GM10266 (cell line): ENCODE measurements around the gene A4GALT.

Experiments
- DNase-seq: peaks from one replicate; pipeline ENCODE4 v3.0.0; 2012; ENCODE audit errors: extremely low spot score
- TF ChIP-seq, protein P1 (sequence below): IDR thresholded peaks from 2 replicates; pipeline ENCODE4 v1.5.1; 2012; ENCODE audit warnings: mild to moderate bottlenecking, low read depth; ENCODE audit not compliant: control insufficient read depth, insufficient read depth; ENCODE audit errors: missing control alignments

The A4GALT gene

DNA sequence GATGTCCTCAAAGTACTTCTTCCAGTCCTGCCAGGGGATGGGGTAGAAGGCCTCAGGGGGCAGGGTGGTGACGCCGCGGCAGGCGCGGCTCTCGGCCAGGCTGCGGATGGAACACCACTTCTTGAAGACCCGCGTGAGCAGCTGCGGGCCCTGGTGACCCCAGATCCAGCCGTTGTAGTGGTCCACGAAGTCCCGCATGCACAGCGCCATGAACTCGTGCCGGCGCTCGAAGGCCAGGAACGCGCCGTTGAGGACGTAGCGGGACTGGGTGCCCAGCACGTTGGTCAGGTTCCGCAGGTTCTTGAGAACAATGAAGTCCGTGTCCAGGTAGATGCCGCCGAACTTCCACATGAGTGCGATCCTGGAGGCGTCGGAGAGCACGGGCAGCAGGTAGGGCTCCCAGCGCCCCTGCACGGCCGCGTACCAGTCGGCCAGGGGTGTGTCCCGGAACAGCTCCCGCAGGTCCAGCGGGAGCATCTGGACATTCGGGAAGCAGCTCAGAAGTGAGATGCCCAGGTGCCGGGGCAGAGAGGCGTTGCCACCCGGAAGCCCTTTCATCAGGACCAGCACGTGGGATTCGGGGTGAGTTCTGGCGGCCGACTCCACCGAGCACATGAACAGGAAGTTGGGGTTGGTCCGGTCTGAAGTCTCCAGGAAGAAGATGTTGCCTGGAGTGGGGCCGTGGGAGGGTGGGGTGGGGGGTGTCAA lies 27.5 kb downstream of the A4GALT start:
- DNase-seq, result no peak
- TF ChIP-seq, protein P1, sequence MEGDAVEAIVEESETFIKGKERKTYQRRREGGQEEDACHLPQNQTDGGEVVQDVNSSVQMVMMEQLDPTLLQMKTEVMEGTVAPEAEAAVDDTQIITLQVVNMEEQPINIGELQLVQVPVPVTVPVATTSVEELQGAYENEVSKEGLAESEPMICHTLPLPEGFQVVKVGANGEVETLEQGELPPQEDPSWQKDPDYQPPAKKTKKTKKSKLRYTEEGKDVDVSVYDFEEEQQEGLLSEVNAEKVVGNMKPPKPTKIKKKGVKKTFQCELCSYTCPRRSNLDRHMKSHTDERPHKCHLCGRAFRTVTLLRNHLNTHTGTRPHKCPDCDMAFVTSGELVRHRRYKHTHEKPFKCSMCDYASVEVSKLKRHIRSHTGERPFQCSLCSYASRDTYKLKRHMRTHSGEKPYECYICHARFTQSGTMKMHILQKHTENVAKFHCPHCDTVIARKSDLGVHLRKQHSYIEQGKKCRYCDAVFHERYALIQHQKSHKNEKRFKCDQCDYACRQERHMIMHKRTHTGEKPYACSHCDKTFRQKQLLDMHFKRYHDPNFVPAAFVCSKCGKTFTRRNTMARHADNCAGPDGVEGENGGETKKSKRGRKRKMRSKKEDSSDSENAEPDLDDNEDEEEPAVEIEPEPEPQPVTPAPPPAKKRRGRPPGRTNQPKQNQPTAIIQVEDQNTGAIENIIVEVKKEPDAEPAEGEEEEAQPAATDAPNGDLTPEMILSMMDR, result no peak

DNA sequence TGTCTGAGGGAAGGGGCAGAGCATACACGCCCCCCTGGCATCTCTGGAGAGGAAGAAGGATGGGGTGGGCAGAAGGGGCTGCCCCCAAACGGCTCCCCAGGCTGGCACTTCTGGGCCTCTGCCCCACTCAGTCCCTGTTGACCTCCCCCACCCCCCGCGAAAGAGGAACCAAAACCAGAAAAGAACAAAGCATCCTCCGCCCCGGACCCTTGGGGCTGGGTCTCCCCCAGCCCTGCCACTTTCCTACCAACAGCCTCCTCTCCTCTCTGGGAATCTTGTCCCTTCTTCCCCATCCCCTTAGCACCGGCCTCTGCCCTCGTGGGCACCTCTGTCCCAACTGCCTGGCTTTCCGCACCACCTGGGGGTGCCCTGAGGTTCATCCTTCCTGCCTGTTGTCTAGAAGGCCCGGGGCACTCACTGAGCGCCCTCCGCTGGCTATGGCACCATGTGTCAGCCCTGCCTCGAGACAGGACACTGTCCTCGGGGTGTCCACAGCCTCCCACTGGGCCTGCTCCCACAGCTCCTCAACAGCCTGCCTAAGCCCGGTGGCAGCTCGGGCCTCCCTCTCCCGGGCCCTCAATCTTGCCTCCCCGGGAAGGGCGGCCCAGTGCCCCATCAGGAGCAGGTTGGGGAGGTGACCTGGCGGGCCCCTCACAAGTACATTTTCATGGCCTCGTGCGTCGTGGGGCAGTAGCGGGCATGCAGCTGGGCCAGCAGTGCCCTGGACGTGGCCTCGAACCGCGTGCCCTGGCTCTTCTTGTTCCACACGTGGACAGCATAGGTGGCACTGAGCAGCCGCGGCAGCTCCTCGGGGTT lies 28.2 kb downstream of the A4GALT start:
- TF ChIP-seq, protein P1, result peak; percentile 35
- DNase-seq, result peak; percentile 63

DNA sequence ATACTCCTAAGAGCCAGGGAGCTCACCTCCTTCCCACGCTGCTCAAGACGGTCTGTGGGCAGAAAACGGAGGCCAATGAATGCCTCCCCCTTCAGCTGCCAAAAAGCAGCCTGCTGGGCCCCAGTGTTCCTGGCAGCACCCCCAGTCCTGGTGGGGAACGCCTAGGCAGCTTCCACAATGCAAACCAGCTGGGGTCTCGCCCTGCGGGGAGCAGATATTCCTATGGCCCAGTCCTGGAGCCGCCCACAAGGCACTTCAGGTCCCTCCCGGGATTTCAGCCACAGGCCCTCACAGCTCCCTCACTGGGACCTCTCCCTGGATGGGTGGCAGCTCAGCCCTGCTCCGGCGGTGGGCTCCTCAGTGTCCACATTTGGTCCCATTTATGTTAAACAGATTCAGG lies 29.2 kb downstream of the A4GALT start:
- no peak for DNase-seq
- TF ChIP-seq, protein P1, result no peak

DNA sequence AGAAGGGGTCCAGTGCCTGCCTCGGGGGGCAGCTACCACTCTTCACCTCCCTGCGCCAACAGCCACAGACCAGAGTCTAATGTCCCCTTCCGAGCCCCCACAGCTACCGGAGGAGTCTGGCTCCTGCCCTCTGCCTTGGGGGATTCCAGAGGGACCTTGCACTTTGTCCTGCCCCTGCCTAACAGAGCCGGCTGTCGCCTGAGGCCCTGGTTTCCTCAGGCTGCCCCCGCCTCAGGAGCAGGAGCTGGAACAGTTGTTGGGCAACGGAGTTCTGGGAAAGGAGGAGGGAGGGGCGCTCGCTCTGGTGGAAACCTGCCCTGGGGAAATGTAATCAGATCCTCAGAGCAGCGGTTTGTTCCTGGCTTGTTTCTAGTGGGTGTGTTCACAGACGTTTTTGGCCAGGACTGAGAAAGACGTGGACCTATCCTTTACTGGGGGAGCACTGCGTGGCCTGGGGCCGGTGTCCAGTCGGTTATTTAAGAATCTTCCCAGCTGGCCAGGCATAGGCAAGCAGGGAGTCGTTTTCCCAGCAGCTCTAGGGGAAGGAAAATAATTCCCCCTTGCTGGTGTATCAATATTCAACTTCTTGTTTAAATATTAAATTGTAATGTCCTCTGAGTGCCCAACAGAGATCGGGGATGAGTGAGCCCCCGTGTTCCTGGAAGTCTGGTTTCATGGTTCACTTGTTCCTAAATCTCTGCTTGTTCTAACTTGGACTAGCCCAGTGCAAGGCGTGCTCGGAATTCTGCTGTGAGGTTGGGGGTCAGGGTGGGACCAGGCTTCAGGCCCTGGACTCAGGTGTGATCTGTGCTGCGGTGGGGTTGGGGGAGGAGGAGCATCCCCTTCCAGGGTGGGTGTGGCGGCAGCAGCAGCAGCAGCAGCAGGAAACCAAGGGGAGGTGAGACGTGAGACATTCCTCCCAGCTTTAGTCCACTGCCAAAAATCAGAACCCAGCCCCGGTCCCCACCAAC lies 32.1 kb downstream of the A4GALT start:
- TF ChIP-seq, protein P1, result no peak
- no peak for DNase-seq

DNA sequence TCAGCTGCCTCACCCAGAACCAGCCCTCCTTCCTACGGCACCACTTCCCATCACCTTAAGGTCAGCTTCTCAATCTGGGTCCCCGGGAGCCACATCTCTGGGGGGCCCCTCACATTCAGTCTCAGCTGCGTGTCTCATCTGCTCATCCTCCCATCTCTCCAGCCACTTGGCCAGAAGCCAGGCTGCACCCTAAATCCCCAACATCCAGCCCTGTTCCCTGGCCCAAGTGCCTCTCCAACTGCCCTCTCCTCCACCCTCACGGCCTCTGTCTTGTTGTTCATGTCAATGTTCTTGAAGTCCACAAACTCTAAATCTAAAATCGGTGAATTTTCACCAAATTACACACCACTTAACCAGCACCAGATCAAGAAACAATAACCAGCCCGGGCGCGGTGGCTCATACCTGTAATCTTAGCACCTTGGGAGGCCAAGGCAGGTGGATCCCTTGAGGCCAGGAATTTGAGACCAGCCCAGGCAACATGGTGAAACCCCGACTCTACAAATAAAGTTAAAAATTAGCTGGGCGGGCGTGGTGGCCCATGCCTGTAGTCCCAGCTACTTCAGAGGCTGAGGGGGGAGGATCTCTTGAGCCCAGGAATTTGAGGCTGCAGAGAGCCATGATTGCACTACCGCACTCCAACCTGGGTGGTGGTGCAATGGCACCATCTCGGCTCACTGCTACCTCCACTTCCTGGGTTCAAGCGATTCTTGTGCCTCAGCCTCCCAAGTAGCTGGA lies 33.7 kb downstream of the A4GALT start:
- TF ChIP-seq, protein P1, result no peak
- DNase-seq, result no peak

DNA sequence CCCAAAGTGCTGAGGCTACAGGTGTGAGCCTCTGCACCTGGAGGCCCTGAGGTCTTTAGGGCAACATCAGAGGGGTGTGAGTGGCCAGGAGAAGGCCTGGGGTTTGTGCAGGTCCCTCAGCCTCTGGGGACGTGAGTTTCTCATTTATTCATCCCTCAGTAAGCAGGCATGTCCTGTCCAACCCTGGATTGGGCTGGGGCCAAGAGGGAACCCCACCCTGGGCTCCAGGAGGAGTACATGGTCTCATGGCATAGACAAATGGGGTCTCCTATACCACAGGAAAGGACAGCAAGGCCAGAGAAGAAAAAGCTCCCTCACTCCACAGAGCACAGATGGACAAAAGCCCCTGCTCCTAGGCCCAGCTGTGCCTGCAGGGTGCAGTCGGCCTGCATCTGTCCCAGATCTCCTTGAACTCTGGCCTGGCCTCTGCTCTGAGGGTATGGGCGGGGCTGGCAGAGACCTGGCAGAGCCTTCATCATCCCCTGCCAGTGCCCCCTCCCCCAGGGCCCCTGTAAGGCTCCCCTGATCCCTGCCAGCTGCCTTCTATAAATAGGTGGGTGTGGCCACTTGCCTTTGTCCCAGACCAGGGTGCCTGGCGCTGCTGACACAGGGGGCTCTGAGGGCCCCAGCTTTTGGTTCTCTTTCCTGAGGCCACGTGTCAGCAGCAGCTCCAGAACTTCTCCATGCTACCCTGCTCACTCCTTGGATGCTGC lies 34.6 kb downstream of the A4GALT start:
- no peak for DNase-seq
- TF ChIP-seq, protein P1, result no peak
